Ovary (tissue), 9 donors: ENCODE data around the gene DSG1. TPM values are rescaled to one million over a fixed set of nuclear protein-coding genes. Genes with fewer than 3 reads are reported as not detected.

Experiments
- DNase-seq, 5 donors: peaks; one replicate each; pipeline ENCODE4 v3.0.0-alpha.2; 2019 to 2020
- H3K27ac ChIP-seq, 2 donors: fragments of 200-600 bp; one replicate each; pipeline versions ENCODE4 v1.5.1 to v1.8.0; 2019 to 2022
- H3K27me3 ChIP-seq: fragments of 200-600 bp; one replicate; pipeline ENCODE4 v1.8.0; 2022
- H3K36me3 ChIP-seq: fragments of 200-600 bp; sonication (generic); one replicate; pipeline ENCODE4 v1.5.1; 2019
- H3K4me1 ChIP-seq: one replicate; pipeline ENCODE4 v1.8.1; 2013; ENCODE audit warnings: mild to moderate bottlenecking, moderate library complexity; ENCODE audit not compliant: insufficient read depth
- H3K4me3 ChIP-seq: fragments of 200-600 bp; sonication (generic); one replicate; pipeline ENCODE4 v1.5.1; 2017
- H3K9me3 ChIP-seq, 2 donors: fragments of 200-600 bp in 1 of 2; sonication (generic) in 1 of 2; one replicate each; pipeline versions ENCODE4 v1.5.1 to v1.8.1; 2013 to 2019; ENCODE audit warnings: mild to moderate bottlenecking in 1 of 2, moderate library complexity in 1 of 2
- EP300 ChIP-seq: sonication (generic); formaldehyde crosslinking; IDR thresholded peaks from one replicate; pipeline ENCODE4 v1.6.1; 2017; ENCODE audit warnings: antibody characterized with exemption
- POLR2A ChIP-seq: fragments of 450-650 bp; IDR thresholded peaks from one replicate; pipeline ENCODE4 v1.6.1; 2017; ENCODE audit warnings: antibody characterized with exemption, mild to moderate bottlenecking, moderate library complexity
- WGBS, 3 donors: extraction: QIAGEN DNeasy Blood & Tissue Kit in 1 of 3; methylation state at CpG; one replicate each; pipeline versions ENCODE4 v1.1.5 to v1.1.7; 2013 to 2017; 5-methylcytosine and 5-hydroxymethylcytosine counted together
- intact Hi-C, 4 donors: fragments of 100-400 bp; cut with DNase I; formaldehyde crosslinking; loops; one replicate each; pipeline versions ENCODE4 v1.11.0 to v1.15.1; 2022 to 2023
- polyA plus RNA-seq, 2 donors: library from polyadenylated mRNA; stranded (reverse); fragments of 200-250 nt in 1 of 2; fragments of 350-450 nt in 1 of 2; fragmentation: Illumina TruSeq in 1 of 2; extraction: RNeasy Lipid Tissue Mini Kit (QIAGEN cat#74804) in 1 of 2; gene quantifications; one replicate each; pipeline ENCODE4 v1.2.3, GENCODE V29; 2013 to 2014
- total RNA-seq, 7 donors: library from RNA; depleted of rRNA in 2 of 7; stranded (reverse); fragments of >200 nt in 2 of 7; fragmentation: NEBNext Ultra II Directional in 3 of 7; extraction: Animal tissue kit (Norgen Biotek cat#: 25700) in 3 of 7; gene quantifications; one replicate each; pipeline versions ENCODE4 v1.1.0 to v1.2.4, GENCODE V29; 2016 to 2023
- TF ChIP-seq, protein P1 (sequence below), 3 donors: fragments of 450-650 bp in 2 of 3; fragments of 200-600 bp in 1 of 3; IDR thresholded peaks; one replicate each; pipeline versions ENCODE4 v1.5.1 to v1.8.0; 2016 to 2022; ENCODE audit warnings: antibody characterized with exemption in 3 of 3, mild to moderate bottlenecking in 1 of 3
- donor health status: DM: no; HTN: no; CAD: no; lungs with moderate emphysema.
- donor health status: DM: no; HTN: no; CAD: no.
- donor health status: Bipolar disorder and iron deficiency.
- donor health status: DM: yes; HTN: yes; CAD: no.
- donor health status: DM: no; HTN: no; CAD: no.
- donor health status: DM: yes; HTN: yes; CAD: no.

The DSG1 gene
- total and polyA plus RNA-seq, 9 donors: not detected

DNA sequence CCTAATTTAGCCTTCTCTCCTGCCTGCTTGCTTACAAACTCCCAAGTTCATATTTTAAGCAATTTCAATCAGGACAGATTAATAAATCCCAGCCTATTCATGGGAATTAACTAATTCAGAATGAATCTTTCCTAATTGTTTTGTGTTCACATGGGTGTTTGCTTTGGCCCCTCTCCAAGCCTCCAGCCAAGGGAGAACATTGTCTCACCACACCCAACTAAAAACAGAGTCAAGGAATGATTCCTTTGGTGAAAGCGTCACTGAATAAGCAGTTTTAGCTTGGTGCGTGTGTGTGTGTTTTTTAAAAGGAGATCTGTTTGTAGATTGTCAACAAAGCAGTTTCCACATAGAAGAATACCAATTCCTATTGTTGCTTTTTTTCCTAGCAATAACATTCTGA lies 43.0 kb upstream of the DSG1 start:
- DNase-seq: peak in 3 of 5 donors; percentile 15 to 43 (median 24)
- no peaks in the 10 kb centered on the region for H3K9me3 ChIP-seq
- intact Hi-C loops: no loop called here
- TF ChIP-seq, protein P1, sequence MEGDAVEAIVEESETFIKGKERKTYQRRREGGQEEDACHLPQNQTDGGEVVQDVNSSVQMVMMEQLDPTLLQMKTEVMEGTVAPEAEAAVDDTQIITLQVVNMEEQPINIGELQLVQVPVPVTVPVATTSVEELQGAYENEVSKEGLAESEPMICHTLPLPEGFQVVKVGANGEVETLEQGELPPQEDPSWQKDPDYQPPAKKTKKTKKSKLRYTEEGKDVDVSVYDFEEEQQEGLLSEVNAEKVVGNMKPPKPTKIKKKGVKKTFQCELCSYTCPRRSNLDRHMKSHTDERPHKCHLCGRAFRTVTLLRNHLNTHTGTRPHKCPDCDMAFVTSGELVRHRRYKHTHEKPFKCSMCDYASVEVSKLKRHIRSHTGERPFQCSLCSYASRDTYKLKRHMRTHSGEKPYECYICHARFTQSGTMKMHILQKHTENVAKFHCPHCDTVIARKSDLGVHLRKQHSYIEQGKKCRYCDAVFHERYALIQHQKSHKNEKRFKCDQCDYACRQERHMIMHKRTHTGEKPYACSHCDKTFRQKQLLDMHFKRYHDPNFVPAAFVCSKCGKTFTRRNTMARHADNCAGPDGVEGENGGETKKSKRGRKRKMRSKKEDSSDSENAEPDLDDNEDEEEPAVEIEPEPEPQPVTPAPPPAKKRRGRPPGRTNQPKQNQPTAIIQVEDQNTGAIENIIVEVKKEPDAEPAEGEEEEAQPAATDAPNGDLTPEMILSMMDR (IDR thresholded peaks at IDR 0.05): no peak
- TF ChIP-seq POLR2A (no peak), EP300 (no peak)
- no peaks in the 10 kb centered on the region for H3K27me3 ChIP-seq
- no peaks in the 10 kb centered on the region for H3K4me1 ChIP-seq
- 4 to 7% (median 6%) methylated on average over 2 of the region's 2 CpGs for WGBS, 3 donors
- no peaks in the 10 kb centered on the region for H3K36me3 ChIP-seq
- no peak overlapping the region for H3K27ac ChIP-seq
- no peak overlapping the region for H3K4me3 ChIP-seq

DNA sequence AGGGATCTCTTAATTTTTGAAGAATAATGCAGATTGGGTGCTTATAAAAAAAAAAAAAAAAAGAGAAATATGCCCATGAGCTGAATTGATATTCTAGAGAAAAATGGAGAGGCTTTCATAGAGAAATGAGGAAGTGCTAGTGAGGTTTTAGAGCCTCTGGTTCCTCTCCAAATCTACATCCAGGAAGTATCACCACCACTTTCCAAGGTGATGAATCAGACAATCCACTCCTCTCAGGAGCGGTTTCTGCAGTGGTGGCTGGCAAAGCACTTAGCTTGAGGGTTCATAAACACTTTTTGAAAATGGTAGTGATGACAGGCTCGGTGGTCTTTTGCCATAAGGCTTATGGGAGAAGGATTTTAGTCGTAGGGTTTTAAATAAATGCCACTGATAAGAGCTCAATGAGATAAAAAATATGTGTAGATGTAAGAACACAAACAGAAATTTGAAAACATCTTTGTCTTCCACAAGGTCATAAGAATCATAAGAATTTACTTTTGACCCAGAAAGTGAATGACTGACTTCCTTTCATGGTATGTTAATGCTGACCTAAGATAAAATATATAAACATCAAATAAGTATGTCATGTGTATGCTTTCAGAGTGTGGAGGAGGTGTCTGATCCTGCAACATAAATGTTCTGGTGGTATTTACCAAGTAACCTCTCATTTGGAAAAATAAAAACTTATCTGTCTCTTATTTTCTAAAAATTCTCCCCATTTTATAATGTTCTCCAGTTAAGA lies 42.1 kb upstream of the DSG1 start:
- Histone ChIP-seq H3K4me1 (no peaks in the 10 kb centered on the region), H3K27ac (no peak overlapping the region), H3K9me3 (no peaks in the 10 kb centered on the region), H3K36me3 (no peaks in the 10 kb centered on the region), H3K4me3 (no peak overlapping the region), H3K27me3 (no peaks in the 10 kb centered on the region)
- 34 to 41% (median 39%) methylated on average over 3 of the region's 3 CpGs for WGBS, 3 donors
- DNase-seq: no peak
- TF ChIP-seq POLR2A (no peak), EP300 (no peak)
- TF ChIP-seq, protein P1 (IDR thresholded peaks at IDR 0.05): no peak
- intact Hi-C loops: no loop called here

DNA sequence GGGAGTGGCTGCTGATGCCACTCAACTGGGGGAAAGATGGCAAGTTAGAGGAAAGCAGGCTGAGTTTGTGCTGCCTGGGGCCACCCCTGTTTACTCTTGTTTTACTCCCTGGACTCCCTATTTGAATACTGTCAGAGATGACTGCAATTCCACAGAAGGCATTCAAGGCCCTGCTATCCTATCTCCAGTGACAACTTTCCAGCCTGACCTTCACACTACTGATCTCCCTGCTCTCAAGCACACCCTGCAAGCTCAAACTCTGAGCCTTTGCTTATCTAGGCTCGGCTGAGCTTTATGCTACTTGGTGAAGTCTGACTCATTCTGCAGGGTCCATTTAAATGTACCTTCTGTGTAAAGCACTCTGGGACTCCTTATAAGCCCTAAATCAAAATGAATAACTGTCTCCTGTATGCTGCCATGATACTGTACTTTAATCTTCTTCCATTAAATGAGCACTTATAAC lies 39.3 kb upstream of the DSG1 start:
- DNase-seq: no peak
- Histone ChIP-seq H3K36me3 (no peaks in the 10 kb centered on the region), H3K27ac (no peak overlapping the region), H3K4me3 (no peak overlapping the region), H3K27me3 (no peaks in the 10 kb centered on the region), H3K4me1 (no peaks in the 10 kb centered on the region), H3K9me3 (no peaks in the 10 kb centered on the region)
- intact Hi-C loops: no loop called here
- TF ChIP-seq EP300: no peak
- TF ChIP-seq POLR2A: no peak
- TF ChIP-seq, protein P1 (IDR thresholded peaks at IDR 0.05): no peak
- WGBS, 3 donors: 48 to 66% (median 52%) methylated on average over 1 of the region's 1 CpG

DNA sequence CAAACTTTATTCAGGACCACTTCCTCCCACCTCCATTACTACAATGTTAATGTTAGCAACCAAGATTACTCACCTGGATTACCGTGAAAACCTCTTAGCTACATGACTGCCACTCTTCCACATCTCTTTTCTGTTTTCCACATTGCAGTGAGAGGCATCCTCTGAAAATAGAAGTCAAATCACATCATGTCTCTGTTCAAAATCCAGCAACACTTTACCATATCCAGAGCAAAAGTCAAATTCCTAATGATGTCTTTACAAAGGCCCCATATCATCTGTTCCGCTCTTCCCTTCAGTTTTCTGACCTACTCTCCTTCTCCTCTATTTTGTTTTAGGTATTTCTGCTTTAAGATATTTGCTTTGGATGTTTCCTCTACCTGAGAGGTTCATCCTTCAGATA lies 37.5 kb upstream of the DSG1 start:
- TF ChIP-seq, protein P1 (IDR thresholded peaks at IDR 0.05): no peak
- TF ChIP-seq EP300: no peak
- no peaks in the 10 kb centered on the region for H3K9me3 ChIP-seq
- no peak for DNase-seq
- H3K4me1 ChIP-seq: no peaks in the 10 kb centered on the region
- H3K27ac ChIP-seq: no peak overlapping the region
- 70 to 99% (median 73%) methylated on average over 2 of the region's 2 CpGs for WGBS, 3 donors
- intact Hi-C loops: no loop called here
- H3K4me3 ChIP-seq: no peak overlapping the region
- H3K36me3 ChIP-seq: no peaks in the 10 kb centered on the region
- H3K27me3 ChIP-seq: no peaks in the 10 kb centered on the region
